ENCODE measurements around the gene PCDH9.

The PCDH9 gene

DNA sequence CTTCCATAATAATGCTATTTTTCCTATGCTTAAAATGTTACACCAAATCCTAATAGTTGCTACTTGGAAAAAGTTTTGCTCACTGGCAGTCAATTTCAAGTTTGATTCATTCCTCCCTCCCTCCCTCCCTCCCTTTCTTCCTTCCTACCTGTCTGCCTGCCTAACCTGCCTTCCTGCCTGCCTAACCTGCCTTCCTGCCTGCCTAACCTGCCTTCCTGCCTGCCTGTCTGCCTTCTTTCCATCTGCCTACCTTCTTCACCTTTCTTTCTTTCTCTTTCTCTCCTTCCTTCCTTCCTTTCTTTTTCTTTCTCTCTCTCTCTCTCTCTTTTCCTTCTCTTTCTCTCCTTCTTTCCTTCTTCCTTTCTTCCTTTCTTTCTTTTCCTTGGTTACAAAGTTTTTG is 418.7 kb downstream of the PCDH9 start:
- DNase-seq = no peak

DNA sequence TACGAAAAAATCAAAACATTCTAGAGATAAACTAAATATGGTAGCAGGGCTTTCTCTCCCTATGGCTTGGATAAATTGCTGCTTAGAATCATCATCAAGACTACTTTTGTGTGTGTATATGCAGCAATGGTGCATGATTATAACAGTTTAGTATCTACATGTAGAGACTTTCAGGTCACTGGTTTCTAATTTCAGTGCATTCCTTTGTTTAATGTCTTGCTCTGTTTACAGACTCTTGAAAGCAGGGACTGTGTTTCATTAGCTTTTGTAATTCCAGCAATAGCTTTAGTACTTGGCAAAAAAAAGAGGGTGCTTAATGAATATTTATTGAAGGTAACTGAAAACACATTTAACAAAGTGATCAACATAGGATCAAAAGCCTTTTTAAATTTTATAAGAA is 420.7 kb downstream of the PCDH9 start:
- DNase-seq = peak; percentile 93

- no peak for DNase-seq
These were observed 422.9 kb downstream of the PCDH9 start for GRCh38 chr13:66807251-66807650.

DNA sequence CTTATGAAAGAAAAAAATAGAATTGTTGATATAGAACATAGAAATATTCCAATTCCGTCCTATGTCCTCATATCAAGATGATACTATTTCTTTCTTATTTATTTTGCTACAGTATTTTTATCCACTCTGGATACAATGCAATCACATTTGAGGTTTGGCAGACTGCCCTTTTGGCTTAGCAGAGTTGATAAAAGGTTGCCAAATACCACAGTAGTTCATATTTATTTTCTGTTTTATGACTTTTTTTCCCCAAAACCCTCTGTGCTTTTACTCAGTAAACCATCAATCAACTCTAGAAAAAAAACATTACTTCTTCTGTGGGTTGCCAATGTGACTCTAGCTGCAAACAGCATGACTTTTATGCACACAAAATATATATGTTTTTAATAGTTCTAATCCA is 424.5 kb downstream of the PCDH9 start:
- DNase-seq = peak; percentile 46

GRCh38 chr13:66803808-66804456 is 426.2 kb downstream of the PCDH9 start:
- peak; percentile 96 for DNase-seq

DNA sequence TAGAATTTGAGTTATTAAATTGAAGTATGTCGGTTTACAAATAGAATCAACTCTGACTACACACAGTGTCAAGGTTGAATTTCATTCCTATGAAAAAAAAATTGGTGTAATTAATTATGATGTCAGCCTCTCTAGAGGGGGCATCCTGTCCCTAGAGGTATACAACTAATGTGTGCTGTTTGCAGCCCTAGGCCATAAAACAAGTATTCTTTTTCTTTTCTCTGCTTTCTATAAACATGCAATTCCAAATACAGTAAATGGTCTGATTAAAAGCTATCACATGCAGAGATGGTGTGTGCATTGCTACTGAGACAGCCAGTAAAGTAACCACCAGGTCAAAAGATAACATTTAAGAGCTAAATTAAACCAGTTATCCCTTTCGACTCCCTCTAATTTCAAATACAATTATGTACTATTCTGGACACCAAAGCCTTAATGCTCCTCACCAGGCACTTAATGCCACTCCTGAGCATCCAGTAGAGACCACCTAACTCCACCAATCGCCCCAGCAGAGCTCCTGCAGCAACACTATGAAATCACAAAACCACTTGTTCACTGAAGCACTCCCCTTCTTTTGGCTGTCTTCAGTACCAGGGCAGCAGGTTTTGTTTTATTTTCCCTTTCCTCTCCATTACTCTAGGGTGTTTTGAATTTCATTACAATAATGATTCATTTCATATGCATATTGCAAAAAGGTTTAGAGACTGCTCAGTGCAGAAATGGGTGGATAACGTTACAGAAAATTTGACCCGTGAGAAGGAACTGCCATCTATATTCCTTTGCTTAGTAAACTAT is 426.9 kb downstream of the PCDH9 start:
- DNase-seq = peak; percentile 97

- peak; percentile 75 for DNase-seq
These were observed 434.5 kb downstream of the PCDH9 start for GRCh38 chr13:66795636-66796035.

- DNase-seq = peak; percentile 94
These were observed 435.6 kb downstream of the PCDH9 start for GRCh38 chr13:66794340-66795031.

DNA sequence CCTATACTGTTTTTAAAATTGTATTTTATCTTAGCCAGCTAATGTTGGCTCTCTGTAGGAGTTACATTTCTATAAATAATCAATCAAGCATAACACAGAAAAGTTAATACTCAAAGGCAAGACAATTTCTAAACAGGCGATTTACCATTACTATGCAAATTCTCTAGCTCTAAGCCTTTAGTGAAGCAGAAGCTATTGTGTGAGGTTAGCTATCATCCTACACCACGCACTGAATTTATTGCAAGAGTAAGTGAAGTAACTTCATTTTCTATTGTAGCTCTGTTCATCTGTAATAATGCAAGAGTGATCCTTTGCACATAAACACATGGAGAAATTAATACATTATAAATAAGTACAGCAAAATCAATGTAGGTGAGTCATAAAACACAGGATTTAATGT is 439.3 kb downstream of the PCDH9 start:
- DNase-seq = no peak

- DNase-seq = peak; percentile 79
These were observed 448.9 kb downstream of the PCDH9 start for GRCh38 chr13:66781241-66781640.

DNA sequence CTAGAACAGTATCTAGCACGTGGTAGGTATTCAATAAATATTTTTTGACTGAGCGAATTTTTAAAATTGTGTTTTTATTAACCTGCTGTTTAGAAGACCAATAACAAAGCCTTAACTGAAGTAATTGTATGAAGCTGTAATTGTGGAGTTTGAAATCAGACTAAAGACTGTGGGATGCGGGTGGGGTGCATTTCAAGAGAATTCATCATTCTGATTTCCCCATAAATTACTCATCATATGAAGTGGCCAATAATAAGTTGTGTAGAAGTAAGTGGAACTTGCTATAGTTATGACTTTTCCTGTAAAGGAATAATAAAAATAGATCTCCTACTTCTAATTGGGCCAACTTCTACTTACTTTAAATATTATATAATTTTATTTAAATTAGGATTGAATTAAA is 449.3 kb downstream of the PCDH9 start:
- DNase-seq = no peak

DNA sequence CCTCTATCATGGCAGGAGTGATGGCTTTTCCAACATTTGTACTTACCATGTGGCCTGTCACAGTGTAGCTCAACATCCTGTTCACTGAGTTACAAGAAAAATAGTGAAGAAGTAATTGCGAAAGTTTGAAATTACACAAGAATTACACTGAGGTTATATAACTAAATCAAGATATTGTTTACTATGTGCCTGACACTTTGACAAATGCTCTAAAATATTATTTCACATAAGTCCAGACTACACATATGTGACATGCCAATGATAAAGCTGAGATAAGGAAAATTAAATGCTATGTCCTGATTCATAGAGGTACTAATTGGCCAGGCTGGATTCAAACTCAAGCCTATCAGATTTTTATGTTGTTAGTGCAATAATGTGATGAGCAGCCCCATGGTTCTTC is 451.7 kb downstream of the PCDH9 start:
- no peak for DNase-seq

DNA sequence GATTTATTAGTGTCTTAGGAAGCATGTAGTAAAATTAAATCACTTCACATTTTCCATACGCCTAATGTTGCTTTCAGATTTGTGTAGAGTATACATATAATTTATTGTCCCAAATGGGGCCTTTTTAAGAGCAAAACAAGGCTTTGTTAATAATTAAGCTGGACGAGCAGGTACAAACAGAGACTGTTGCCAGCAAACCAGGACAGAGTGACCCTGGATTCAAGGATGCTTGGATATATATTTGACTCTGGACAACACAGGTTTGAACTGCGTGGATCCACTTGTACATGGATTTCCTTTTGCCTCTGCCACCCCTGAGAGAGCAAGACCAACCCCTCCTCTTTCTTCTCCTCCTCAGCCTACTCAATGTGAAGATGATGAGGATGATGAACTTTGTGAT is 454.9 kb downstream of the PCDH9 start:
- DNase-seq = no peak

DNA sequence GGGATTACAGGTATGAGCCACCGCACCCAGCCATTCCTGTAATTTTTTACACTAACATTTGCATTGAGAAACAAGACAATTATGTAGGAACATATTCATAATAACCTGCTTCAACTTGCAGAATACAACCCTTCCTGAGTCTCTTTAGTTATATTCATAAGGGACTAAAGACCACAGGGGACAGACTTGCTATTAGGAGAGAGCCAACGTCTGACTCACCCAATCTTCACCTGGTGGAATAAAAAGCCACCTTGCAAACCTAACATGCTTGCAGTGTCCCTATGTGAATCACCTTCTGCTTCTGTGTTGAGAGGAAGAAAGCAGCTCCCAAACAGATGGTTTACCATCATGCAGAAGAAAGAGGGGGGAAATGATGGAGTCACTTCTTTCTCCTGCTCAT is 456.1 kb downstream of the PCDH9 start:
- DNase-seq = peak; percentile 85

DNA sequence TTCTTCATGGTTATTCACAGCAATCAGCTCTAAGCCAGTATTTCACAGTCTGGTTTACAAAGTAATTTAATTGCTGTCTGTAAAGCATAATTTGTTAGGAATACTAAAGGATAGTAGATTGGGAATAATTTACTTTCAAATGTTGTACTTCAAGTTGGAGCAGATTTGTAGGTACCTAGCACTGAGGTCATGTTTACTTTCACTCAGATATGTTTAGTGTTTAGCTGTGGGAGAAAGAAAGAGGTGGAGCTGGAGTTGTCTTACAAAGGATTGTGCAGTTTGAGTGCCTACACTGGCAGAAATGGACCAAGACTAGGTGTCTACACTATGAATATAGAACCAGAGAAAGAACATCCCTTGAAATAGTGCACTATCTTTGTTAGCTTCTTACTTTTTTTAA is 464.6 kb downstream of the PCDH9 start:
- DNase-seq = peak; percentile 48

- DNase-seq = peak; percentile 27
These were observed 469.5 kb downstream of the PCDH9 start for GRCh38 chr13:66760678-66761077.

DNA sequence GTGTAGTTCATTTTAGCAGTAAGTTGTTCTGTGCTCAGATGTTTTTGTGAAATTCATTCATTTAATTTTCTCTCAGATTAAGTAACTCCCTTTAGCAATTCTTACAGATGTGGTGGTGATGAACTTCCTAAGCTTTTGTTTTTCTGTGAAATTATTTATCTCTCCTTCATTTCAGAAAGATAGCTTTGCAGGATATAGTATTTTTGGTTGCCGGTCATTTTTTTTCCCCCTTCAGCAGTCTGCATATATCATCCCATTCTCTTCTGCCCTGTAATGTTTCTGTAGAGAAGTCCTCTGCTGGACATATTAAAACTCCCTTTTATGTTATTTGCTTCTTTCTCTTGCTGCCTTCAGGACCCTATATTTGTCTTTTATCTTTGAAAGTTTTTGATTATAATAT is 470.2 kb downstream of the PCDH9 start:
- no peak for DNase-seq

DNA sequence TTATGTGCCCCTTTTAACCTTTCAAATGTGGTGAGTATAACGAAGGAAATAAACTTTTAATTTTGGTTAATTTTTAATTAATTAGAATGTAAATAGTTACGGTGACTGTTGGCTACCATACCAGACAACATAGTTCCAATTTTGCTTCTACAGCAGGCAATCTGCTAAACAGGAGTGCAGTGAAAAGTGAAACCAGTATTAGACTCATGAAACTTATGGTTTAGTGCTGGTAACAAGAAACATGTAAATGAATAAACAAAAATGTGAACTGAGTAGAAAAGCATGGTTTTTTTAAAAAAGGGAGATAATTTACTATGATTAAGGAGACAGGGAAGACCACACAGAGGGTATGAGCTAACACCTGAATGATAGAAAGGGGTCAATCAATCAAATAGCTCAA is 478.4 kb downstream of the PCDH9 start:
- no peak for DNase-seq

DNA sequence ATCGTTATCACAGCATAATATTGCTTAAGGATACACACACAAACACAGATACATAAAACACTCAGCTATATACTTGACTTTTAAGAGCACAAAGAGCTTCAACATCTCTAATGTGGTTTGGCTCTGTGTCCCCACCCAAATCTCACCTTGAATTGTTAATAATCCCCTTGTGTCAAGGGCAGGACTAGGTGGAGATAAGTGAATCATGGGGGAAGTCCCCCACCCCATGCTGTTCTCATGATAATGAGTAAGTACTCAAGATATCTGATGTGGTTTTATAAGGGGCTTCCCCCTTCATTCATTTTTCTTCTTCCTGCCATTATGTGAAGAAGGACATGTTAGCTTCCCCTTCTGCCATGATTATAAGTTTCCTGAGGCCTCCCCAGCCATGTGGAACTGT is 481.4 kb downstream of the PCDH9 start:
- no peak for DNase-seq

GRCh38 chr13:66745307-66745706 is 484.8 kb downstream of the PCDH9 start:
- peak; percentile 94 for DNase-seq

DNA sequence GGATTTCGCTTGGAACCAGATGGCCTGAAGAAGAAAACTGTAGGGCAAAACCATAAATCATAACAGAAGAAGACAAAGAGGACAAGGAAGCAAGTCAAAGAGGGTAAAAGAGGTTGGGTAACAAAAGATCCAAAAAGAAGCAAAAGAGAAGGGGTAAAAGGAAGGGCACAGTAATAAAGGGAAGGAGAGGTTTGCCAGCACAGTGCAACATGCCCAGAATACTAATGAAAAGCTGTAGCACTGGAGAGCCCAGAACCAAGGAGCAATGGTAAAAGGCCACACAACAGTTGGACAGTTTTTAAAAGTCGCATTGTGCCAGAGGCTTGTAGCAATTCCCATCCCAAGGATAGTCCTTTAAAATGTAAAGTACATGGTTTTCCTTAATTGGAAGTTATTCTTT is 506.6 kb downstream of the PCDH9 start:
- peak; percentile 73 for DNase-seq

DNA sequence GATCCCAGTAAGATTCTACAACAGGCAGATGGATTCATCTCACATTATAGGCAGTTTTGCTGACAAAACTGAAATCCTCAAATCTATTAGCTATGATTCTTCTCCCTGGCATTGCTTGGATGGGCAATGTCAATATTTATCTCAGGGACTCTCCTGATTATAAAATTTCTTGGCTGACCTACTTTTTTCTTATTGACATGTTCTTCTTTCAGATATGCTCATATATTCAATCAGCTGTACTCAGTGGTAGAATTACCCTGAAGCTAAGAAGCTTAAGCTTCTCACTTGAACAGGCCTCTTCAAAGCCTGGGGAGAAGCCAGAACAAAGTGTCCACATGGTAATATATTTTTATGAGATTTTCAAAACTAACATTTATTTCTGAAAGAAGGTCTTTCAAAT is 513.6 kb downstream of the PCDH9 start:
- DNase-seq = peak; percentile 73

- peak; percentile 55 for DNase-seq
These were observed 515.3 kb downstream of the PCDH9 start for GRCh38 chr13:66714795-66715194.

- peak; percentile 76 for DNase-seq
These were observed 526.0 kb downstream of the PCDH9 start for GRCh38 chr13:66704110-66704509.

All from NCI-H69 (cell line).